HFFc6 (cell line): ENCODE data around the gene UAP1. TPM values are rescaled to one million over a fixed set of nuclear protein-coding genes. Genes with fewer than 3 reads are reported as not detected.

Source experiments
- DNase-seq: peaks from one replicate; pipeline ENCODE4 v3.0.0-alpha.2; 2018
- H3K27ac Mint-ChIP-seq: 2 replicates; pipeline ENCODE4 v1.8.0; 2020; ENCODE audit warnings: mild to moderate bottlenecking, mixed read lengths
- H3K27me3 Mint-ChIP-seq: 2 replicates; pipeline ENCODE4 v1.8.0; 2021; ENCODE audit warnings: mild to moderate bottlenecking, moderate library complexity, mixed read lengths; ENCODE audit not compliant: insufficient read depth
- H3K36me3 Mint-ChIP-seq: 2 replicates; pipeline ENCODE4 v1.8.0; 2021; ENCODE audit warnings: low read depth, mixed read lengths
- H3K4me1 Mint-ChIP-seq: 2 replicates; pipeline ENCODE4 v1.8.0; 2020; ENCODE audit warnings: low read depth, mixed read lengths
- H3K4me3 Mint-ChIP-seq: 2 replicates; pipeline ENCODE4 v1.8.0; 2020; ENCODE audit warnings: mild to moderate bottlenecking, moderate library complexity, mixed read lengths
- H3K9me3 Mint-ChIP-seq: 2 replicates; pipeline ENCODE4 v1.8.0; 2020; ENCODE audit warnings: mild to moderate bottlenecking, mixed read lengths
- CTCF ChIP-seq: fragments of 200-600 bp; sonication (generic); IDR thresholded peaks from 2 replicates; pipeline ENCODE4 v1.5.0; 2021; ENCODE audit warnings: antibody characterized with exemption, mild to moderate bottlenecking
- total RNA-seq, 6 experiments: library from RNA; stranded (reverse); fragmentation: NEBNext Ultra II Directional; extraction: Animal tissue kit (Norgen Biotek cat#: 25700); gene quantifications; 2 replicates in 1 of 6; 3 replicates in 5 of 6; pipeline ENCODE4 v1.2.3, GENCODE V29; 2021

Gene UAP1
- total RNA-seq, 6 experiments from 2014 or later: 105 to 192 (median 117) TPM

GRCh38 chr1:162554258-162554657, 7.3 kb upstream of the UAP1 start:
- H3K4me1 Mint-ChIP-seq: peaks cover 12% of the 10 kb centered on the region
- no peak overlapping the region for H3K4me3 Mint-ChIP-seq
- no peaks in the 10 kb centered on the region for H3K36me3 Mint-ChIP-seq
- TF ChIP-seq CTCF: no peak
- no peaks in the 10 kb centered on the region; the same call in 1 of the 2 replicates for H3K27me3 Mint-ChIP-seq
- peak overlapping the region; percentile 4; the same call in 1 of the 2 replicates for H3K27ac Mint-ChIP-seq
- peak; percentile 16 for DNase-seq
- no peaks in the 10 kb centered on the region for H3K9me3 Mint-ChIP-seq

- TF ChIP-seq CTCF: no peak
- H3K27ac Mint-ChIP-seq: no peak overlapping the region
- H3K9me3 Mint-ChIP-seq: no peaks in the 10 kb centered on the region
- H3K4me3 Mint-ChIP-seq: no peak overlapping the region
- peaks cover 3% of the 10 kb centered on the region; the same call in 1 of the 2 replicates for H3K36me3 Mint-ChIP-seq
- peaks cover 4% of the 10 kb centered on the region; the same call in 1 of the 2 replicates for H3K27me3 Mint-ChIP-seq
- peaks cover 21% of the 10 kb centered on the region for H3K4me1 Mint-ChIP-seq
- DNase-seq: no peak
Measured at GRCh38 chr1:162557536-162557935, 4.0 kb upstream of the UAP1 start.

DNA sequence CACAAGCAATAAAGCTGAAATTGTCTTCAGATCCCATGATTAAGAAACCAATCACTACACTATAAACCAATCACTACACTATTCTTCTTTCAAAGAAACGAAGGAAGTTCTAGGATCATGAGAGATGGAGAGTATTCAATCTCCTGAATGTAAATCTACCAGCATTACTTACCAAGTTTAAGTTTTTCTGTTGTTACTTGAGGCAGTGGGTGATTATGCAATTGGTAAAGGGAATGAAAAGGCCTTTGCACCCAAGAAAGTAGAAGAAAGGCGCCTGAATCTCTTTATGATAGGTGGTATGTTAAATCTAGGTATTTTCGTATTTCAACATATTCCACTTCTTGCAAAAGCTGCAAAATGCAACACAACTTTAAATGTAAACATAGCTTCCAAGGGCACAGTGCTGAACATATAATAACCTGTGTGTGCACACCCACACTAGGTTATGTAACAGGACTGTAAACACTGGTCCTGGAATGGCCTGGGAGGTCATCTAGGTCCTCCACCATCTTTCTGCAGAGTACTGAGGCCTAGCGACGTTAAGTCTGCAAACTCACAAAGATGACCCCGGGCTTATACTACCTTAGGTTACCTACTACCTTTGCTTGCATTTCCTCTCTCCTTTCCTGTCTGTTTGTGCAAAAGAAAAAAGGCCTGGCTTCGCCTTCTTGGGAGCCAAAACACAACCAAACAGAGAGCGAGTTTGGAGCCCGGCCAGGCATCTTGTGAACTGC, 1.1 kb upstream of the UAP1 start:
- no peak for TF ChIP-seq CTCF
- Mint-ChIP-seq H3K9me3 (no peaks in the 10 kb centered on the region), H3K27me3 (peaks cover 4% of the 10 kb centered on the region; the same call in 1 of the 2 replicates), H3K4me1 (peaks cover 41% of the 10 kb centered on the region), H3K27ac (peak overlapping the region; percentile 94), H3K4me3 (peak overlapping the region; percentile 98), H3K36me3 (peaks cover 26% of the 10 kb centered on the region)
- DNase-seq: no peak

- Mint-ChIP-seq H3K4me1 (peaks cover 48% of the 10 kb centered on the region), H3K36me3 (peaks cover 26% of the 10 kb centered on the region), H3K27me3 (peaks cover 4% of the 10 kb centered on the region; the same call in 1 of the 2 replicates), H3K4me3 (peak overlapping the region; percentile 98), H3K27ac (peak overlapping the region; percentile 94), H3K9me3 (no peaks in the 10 kb centered on the region)
- peak; percentile 96 for DNase-seq
- no peak for TF ChIP-seq CTCF
Measured at GRCh38 chr1:162561037-162561615, 396 bp upstream of the UAP1 start.

GRCh38 chr1:162562470-162562828, 927 bp downstream of the UAP1 start:
- H3K4me1 Mint-ChIP-seq: peaks cover 61% of the 10 kb centered on the region
- H3K27me3 Mint-ChIP-seq: peaks cover 4% of the 10 kb centered on the region; the same call in 1 of the 2 replicates
- H3K4me3 Mint-ChIP-seq: peak overlapping the region; percentile 95
- peaks cover 39% of the 10 kb centered on the region for H3K36me3 Mint-ChIP-seq
- DNase-seq: peak; percentile 60
- H3K9me3 Mint-ChIP-seq: no peaks in the 10 kb centered on the region
- peak overlapping the region; percentile 94 for H3K27ac Mint-ChIP-seq
- no peak for TF ChIP-seq CTCF
